Neuronal stem cell (in vitro differentiated cells): ENCODE measurements around the gene DDOST.

ENCODE experiments used
- DNase-seq: peaks from one replicate; pipeline ENCODE4 v3.0.0-alpha.2; 2013; ENCODE audit warnings: low spot score
- H2AFZ ChIP-seq: one replicate; pipeline ENCODE4 v1.6.1; 2013; ENCODE audit warnings: mild to moderate bottlenecking, low read length, inconsistent platforms
- H2AK5ac ChIP-seq: 2 replicates; pipeline ENCODE4 v1.6.1; 2013; ENCODE audit warnings: low read depth, mild to moderate bottlenecking, inconsistent platforms, low read length, moderate library complexity, mixed read lengths
- H2BK120ac ChIP-seq: 2 replicates; pipeline ENCODE4 v1.6.1; 2013; ENCODE audit warnings: low read depth, mild to moderate bottlenecking, inconsistent platforms, low read length, moderate library complexity, mixed read lengths
- H2BK12ac ChIP-seq: one replicate; pipeline ENCODE4 v1.6.1; 2013; ENCODE audit warnings: low read length, inconsistent platforms
- H2BK15ac ChIP-seq: 2 replicates; pipeline ENCODE4 v1.6.1; 2013; ENCODE audit warnings: mild to moderate bottlenecking, low read length, inconsistent platforms, mixed read lengths
- H2BK5ac ChIP-seq: one replicate; pipeline ENCODE4 v1.6.1; 2013; ENCODE audit warnings: inconsistent platforms, mild to moderate bottlenecking, low read length, moderate library complexity
- H3K14ac ChIP-seq: one replicate; pipeline ENCODE4 v1.6.1; 2013; ENCODE audit warnings: low read length, inconsistent platforms
- H3K18ac ChIP-seq: 2 replicates; pipeline ENCODE4 v1.6.1; 2013; ENCODE audit warnings: low read length, inconsistent platforms
- H3K23ac ChIP-seq: 2 replicates; pipeline ENCODE4 v1.6.1; 2013; ENCODE audit warnings: low read depth, mild to moderate bottlenecking, mixed read lengths, low read length, inconsistent platforms; ENCODE audit not compliant: poor library complexity
- H3K27ac ChIP-seq: replicated peaks from 3 replicates; pipeline ENCODE4 v1.5.1; 2013; ENCODE audit warnings: low read length, inconsistent platforms
- H3K27me3 ChIP-seq, 3 experiments: 2 replicates each; pipeline ENCODE4 v1.6.1; 2013; ENCODE audit warnings: low read length in 3 of 3, mild to moderate bottlenecking in 2 of 3, inconsistent platforms in 1 of 3, low read depth in 1 of 3, mixed read lengths in 1 of 3, moderate library complexity in 1 of 3; ENCODE audit not compliant: control insufficient read depth in 3 of 3, insufficient read depth in 3 of 3
- H3K36me3 ChIP-seq, 2 donors: replicated peaks in 1 of 2; 2 replicates each; pipeline ENCODE4 v1.6.1; 2013; ENCODE audit warnings: low read length in 2 of 2; ENCODE audit not compliant: control insufficient read depth in 2 of 2, insufficient read depth in 2 of 2
- H3K4ac ChIP-seq: 2 replicates; pipeline ENCODE4 v1.6.1; 2013; ENCODE audit warnings: inconsistent platforms, mild to moderate bottlenecking, low read length, moderate library complexity
- H3K4me1 ChIP-seq, 2 donors: 1 replicate in 1 of 2; 2 replicates in 1 of 2; pipeline ENCODE4 v1.6.1; 2013; ENCODE audit warnings: low read length in 2 of 2, low read depth in 1 of 2; ENCODE audit not compliant: control insufficient read depth in 2 of 2, insufficient read depth in 1 of 2
- H3K4me2 ChIP-seq: one replicate; pipeline ENCODE4 v1.6.1; 2013; ENCODE audit warnings: mild to moderate bottlenecking, low read length, inconsistent platforms; ENCODE audit not compliant: insufficient read depth, poor library complexity, severe bottlenecking
- H3K4me3 ChIP-seq, 2 donors: 2 replicates each; pipeline ENCODE4 v1.5.1; 2013; ENCODE audit warnings: low read length in 2 of 2, mild to moderate bottlenecking in 2 of 2, inconsistent platforms in 1 of 2, moderate library complexity in 1 of 2
- H3K79me1 ChIP-seq: one replicate; pipeline ENCODE4 v1.6.1; 2013; ENCODE audit warnings: low read depth, mild to moderate bottlenecking, inconsistent platforms, low read length, moderate library complexity
- H3K9ac ChIP-seq: one replicate; pipeline ENCODE4 v1.6.1; 2013; ENCODE audit warnings: mild to moderate bottlenecking, low read depth, low read length, inconsistent platforms; ENCODE audit not compliant: poor library complexity
- H3K9me3 ChIP-seq, 2 donors: replicated peaks in 1 of 2; 2 replicates each; pipeline versions ENCODE3 to v1.6.1; 2013; ENCODE audit warnings: low read length in 2 of 2, mild to moderate bottlenecking in 2 of 2, inconsistent platforms in 1 of 2, low read depth in 1 of 2, mixed read lengths in 1 of 2, moderate library complexity in 1 of 2; ENCODE audit not compliant: control insufficient read depth in 2 of 2, insufficient read depth in 1 of 2
- H4K8ac ChIP-seq: one replicate; pipeline ENCODE4 v1.6.1; 2013; ENCODE audit warnings: low read depth, mild to moderate bottlenecking, inconsistent platforms, low read length, moderate library complexity
- H4K91ac ChIP-seq: one replicate; pipeline ENCODE4 v1.6.1; 2013; ENCODE audit warnings: low read length, low read depth, mild to moderate bottlenecking, inconsistent platforms; ENCODE audit not compliant: poor library complexity
- WGBS, 2 donors: extraction: QIAGEN DNeasy Blood & Tissue Kit; methylation state at CpG; one replicate each; pipeline ENCODE4 v1.1.7; 2013; ENCODE audit warnings: missing lambda C conversion rate in 2 of 2, mixed read lengths in 1 of 2; ENCODE audit not compliant: insufficient read length in 2 of 2, insufficient replicate concordance in 1 of 2; ENCODE audit errors: extremely low coverage in 2 of 2; 5-methylcytosine and 5-hydroxymethylcytosine counted together

The DDOST gene

GRCh38 chr1:20682571-20683236, 21.5 kb upstream of the DDOST start:
- Histone ChIP-seq H2AFZ (no peak overlapping the region), H3K9ac (no peak overlapping the region), H4K91ac (no peak overlapping the region), H3K27ac (no peak overlapping the region), H3K79me1 (no peaks in the 10 kb centered on the region), H3K18ac (no peak overlapping the region), H2AK5ac (no peak overlapping the region), H4K8ac (no peak overlapping the region), H3K23ac (peak overlapping the region; percentile 97), H2BK120ac (no peak overlapping the region), H3K14ac (peak overlapping the region; percentile 47), H2BK12ac (no peak overlapping the region), H3K36me3 (peaks cover 0 to 3% of the 10 kb centered on the region in 2 donors), H3K4me3 (no peak overlapping the region), H3K9me3 (peaks cover 0 to 2% of the 10 kb centered on the region in 2 donors), H3K4ac (no peak overlapping the region), H3K27me3 (no peaks in the 10 kb centered on the region), H3K4me1 (no peaks in the 10 kb centered on the region), H3K4me2 (no peak overlapping the region), H2BK15ac (no peak overlapping the region), H2BK5ac (no peak overlapping the region)
- no CpG with 5 or more reads among the region's 24 CpGs for WGBS, 2 donors
- no peak for DNase-seq

GRCh38 chr1:20681999-20682398, 20.8 kb upstream of the DDOST start:
- no peak overlapping the region for H3K4ac ChIP-seq
- no peak for DNase-seq
- no peak overlapping the region for H4K8ac ChIP-seq
- no peak overlapping the region for H3K27ac ChIP-seq
- no peak overlapping the region for H3K4me3 ChIP-seq
- H3K27me3 ChIP-seq: no peaks in the 10 kb centered on the region
- no peak overlapping the region for H3K9ac ChIP-seq
- no peak overlapping the region for H3K4me2 ChIP-seq
- H3K79me1 ChIP-seq: no peaks in the 10 kb centered on the region
- peaks cover 0 to 3% of the 10 kb centered on the region in 2 donors for H3K36me3 ChIP-seq
- no peak overlapping the region for H2BK12ac ChIP-seq
- H3K4me1 ChIP-seq: no peaks in the 10 kb centered on the region
- H2AK5ac ChIP-seq: no peak overlapping the region
- H2AFZ ChIP-seq: no peak overlapping the region
- H2BK15ac ChIP-seq: no peak overlapping the region
- H2BK5ac ChIP-seq: no peak overlapping the region
- peak overlapping the region; percentile 86 for H4K91ac ChIP-seq
- H3K18ac ChIP-seq: no peak overlapping the region
- no peak overlapping the region for H3K14ac ChIP-seq
- WGBS, 2 donors: 100% methylated on average over 2 of the region's 9 CpGs; no CpG with 5 or more reads in 1 of the 2 donors
- H2BK120ac ChIP-seq: no peak overlapping the region
- H3K23ac ChIP-seq: peak overlapping the region; percentile 0
- H3K9me3 ChIP-seq: no peaks in the 10 kb centered on the region

- no peak overlapping the region for H2BK15ac ChIP-seq
- H3K9ac ChIP-seq: no peak overlapping the region
- H3K18ac ChIP-seq: no peak overlapping the region
- no peak overlapping the region for H4K8ac ChIP-seq
- H2BK12ac ChIP-seq: no peak overlapping the region
- no peak overlapping the region for H3K4ac ChIP-seq
- no peaks in the 10 kb centered on the region for H3K9me3 ChIP-seq
- no peak overlapping the region for H2AK5ac ChIP-seq
- H2AFZ ChIP-seq: no peak overlapping the region
- no peak overlapping the region for H3K14ac ChIP-seq
- no peak overlapping the region for H3K23ac ChIP-seq
- no peak overlapping the region for H3K27ac ChIP-seq
- no peak overlapping the region for H2BK5ac ChIP-seq
- no peaks in the 10 kb centered on the region for H3K4me1 ChIP-seq
- no peak overlapping the region for H2BK120ac ChIP-seq
- no peaks in the 10 kb centered on the region for H3K27me3 ChIP-seq
- no CpG with 5 or more reads among the region's 5 CpGs for WGBS, 2 donors
- peaks cover 0 to 3% of the 10 kb centered on the region in 2 donors for H3K36me3 ChIP-seq
- no peak overlapping the region for H3K4me2 ChIP-seq
- DNase-seq: no peak
- H3K4me3 ChIP-seq: no peak overlapping the region
- no peaks in the 10 kb centered on the region for H3K79me1 ChIP-seq
- H4K91ac ChIP-seq: no peak overlapping the region
These were observed 19.1 kb upstream of the DDOST start for GRCh38 chr1:20680269-20680668.

GRCh38 chr1:20678599-20678998, 17.4 kb upstream of the DDOST start:
- H3K4me1 ChIP-seq: no peaks in the 10 kb centered on the region
- H4K91ac ChIP-seq: no peak overlapping the region
- H2AK5ac ChIP-seq: no peak overlapping the region
- H3K79me1 ChIP-seq: no peaks in the 10 kb centered on the region
- no peak overlapping the region for H3K14ac ChIP-seq
- H3K36me3 ChIP-seq: peaks cover 0 to 2% of the 10 kb centered on the region in 2 donors
- no peak overlapping the region for H2BK12ac ChIP-seq
- H2AFZ ChIP-seq: no peak overlapping the region
- H3K23ac ChIP-seq: no peak overlapping the region
- no peaks in the 10 kb centered on the region for H3K9me3 ChIP-seq
- H3K4me2 ChIP-seq: no peak overlapping the region
- H2BK15ac ChIP-seq: no peak overlapping the region
- H4K8ac ChIP-seq: no peak overlapping the region
- no peak overlapping the region for H3K27ac ChIP-seq
- H3K4ac ChIP-seq: no peak overlapping the region
- no peak overlapping the region for H2BK120ac ChIP-seq
- no peak overlapping the region for H3K9ac ChIP-seq
- no peak overlapping the region for H3K18ac ChIP-seq
- H2BK5ac ChIP-seq: no peak overlapping the region
- WGBS, 2 donors: no CpG with 5 or more reads among the region's 6 CpGs
- DNase-seq: no peak
- H3K4me3 ChIP-seq: no peak overlapping the region
- no peaks in the 10 kb centered on the region for H3K27me3 ChIP-seq
